ENCODE results near the gene ANG.

ANG gene

GRCh38 chr14:20682435-20683124, 6.0 kb upstream of the ANG start (continued):
- TF ChIP-seq ZNF558 (tag by site-specific recombination; IDR thresholded peaks at IDR 0.05) (no peak), SP3 (tag by site-specific recombination; IDR thresholded peaks at IDR 0.05) (peak; percentile 38), ZNF473 (tag by site-specific recombination; IDR thresholded peaks at IDR 0.05) (no peak), ZNF704 (tag by site-specific recombination; IDR thresholded peaks at IDR 0.05) (no peak), YY2 (tag by site-specific recombination; IDR thresholded peaks at IDR 0.05) (no peak), ZNF561 (tag by site-specific recombination; IDR thresholded peaks at IDR 0.05; ENCODE audit: borderline replicate concordance) (no peak), ZNF19 (tag by site-specific recombination; IDR thresholded peaks at IDR 0.05; ENCODE audit: low read depth) (no peak), ZNF549 (tag by site-specific recombination; IDR thresholded peaks at IDR 0.05) (no peak), ZXDB (tag by site-specific recombination; IDR thresholded peaks at IDR 0.05) (peak; percentile 66; the same call in 1 of the 2 replicates), ZNF248 (tag by site-specific recombination; IDR thresholded peaks at IDR 0.05) (no peak), ZNF626 (tag by site-specific recombination; IDR thresholded peaks at IDR 0.05) (no peak), ZNF132 (tag by site-specific recombination; IDR thresholded peaks at IDR 0.05; ENCODE audit: borderline replicate concordance) (no peak), MEIS1 (CRISPR knock-in tag; IDR thresholded peaks at IDR 0.05; ENCODE audit: borderline replicate concordance) (no peak), PBX3 (CRISPR knock-in tag; IDR thresholded peaks at IDR 0.05) (peak; percentile 28; the same call in 1 of the 2 replicates), ZNF155 (tag by site-specific recombination; IDR thresholded peaks at IDR 0.05) (no peak), ZNF501 (tag by site-specific recombination; IDR thresholded peaks at IDR 0.05) (peak; percentile 77; the same call in 1 of the 2 replicates), ZNF416 (tag by site-specific recombination; IDR thresholded peaks at IDR 0.05) (no peak), ZNF211 (tag by site-specific recombination; IDR thresholded peaks at IDR 0.05; ENCODE audit: low read depth) (no peak), TCF7L2 (IDR thresholded peaks at IDR 0.05; ENCODE audit: borderline replicate concordance, low read depth, low read length) (no peak), ZNF830 (tag by site-specific recombination; IDR thresholded peaks at IDR 0.05; ENCODE audit: low read depth) (no peak), SCRT2 (tag by site-specific recombination; IDR thresholded peaks at IDR 0.05) (no peak), ZNF585B (tag by site-specific recombination; IDR thresholded peaks at IDR 0.05) (no peak), ZNF768 (tag by site-specific recombination; IDR thresholded peaks at IDR 0.05) (no peak), GFI1B (tag by site-specific recombination; IDR thresholded peaks at IDR 0.05) (peak; percentile 71; the same call in 1 of the 2 replicates), KLF9 (tag by site-specific recombination; IDR thresholded peaks at IDR 0.05; ENCODE audit: low read depth) (peak; percentile 10; the same call in 1 of the 2 replicates), KLF1 (tag by site-specific recombination; IDR thresholded peaks at IDR 0.05) (peak; percentile 41), ZNF292 (tag by site-specific recombination; IDR thresholded peaks at IDR 0.05; ENCODE audit: borderline replicate concordance, low read depth) (no peak), ZNF843 (tag by site-specific recombination; IDR thresholded peaks at IDR 0.05) (no peak), ZNF629 (tag by site-specific recombination; IDR thresholded peaks at IDR 0.05) (peak; percentile 77), MYNN (tag by site-specific recombination; IDR thresholded peaks at IDR 0.05; ENCODE audit: borderline replicate concordance) (no peak), ZNF18 (tag by site-specific recombination; IDR thresholded peaks at IDR 0.05) (no peak), GLIS1 (tag by site-specific recombination; IDR thresholded peaks at IDR 0.05) (peak; percentile 70), AEBP2 (tag by site-specific recombination; IDR thresholded peaks at IDR 0.05; ENCODE audit: borderline replicate concordance) (no peak), ZNF112 (tag by site-specific recombination; IDR thresholded peaks at IDR 0.05) (no peak), ZNF660 (tag by site-specific recombination; IDR thresholded peaks at IDR 0.05) (no peak), ZNF837 (tag by site-specific recombination; IDR thresholded peaks at IDR 0.05) (no peak)
- TF ChIP-seq, protein P1, sequence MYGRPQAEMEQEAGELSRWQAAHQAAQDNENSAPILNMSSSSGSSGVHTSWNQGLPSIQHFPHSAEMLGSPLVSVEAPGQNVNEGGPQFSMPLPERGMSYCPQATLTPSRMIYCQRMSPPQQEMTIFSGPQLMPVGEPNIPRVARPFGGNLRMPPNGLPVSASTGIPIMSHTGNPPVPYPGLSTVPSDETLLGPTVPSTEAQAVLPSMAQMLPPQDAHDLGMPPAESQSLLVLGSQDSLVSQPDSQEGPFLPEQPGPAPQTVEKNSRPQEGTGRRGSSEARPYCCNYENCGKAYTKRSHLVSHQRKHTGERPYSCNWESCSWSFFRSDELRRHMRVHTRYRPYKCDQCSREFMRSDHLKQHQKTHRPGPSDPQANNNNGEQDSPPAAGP (tag by site-specific recombination; IDR thresholded peaks at IDR 0.05), result no peak
